CD14-positive monocyte (primary cell): ENCODE measurements around the gene WDR86. TPM values are rescaled to one million over a fixed set of nuclear protein-coding genes. Genes with fewer than 3 reads are reported as not detected.

Source experiments
- DNase-seq, 3 donors: peaks; one replicate each; pipeline ENCODE4 v3.0.0-alpha.2; 2011 to 2022
- H2AFZ ChIP-seq: 2 replicates; pipeline ENCODE4 v1.6.0; 2012; ENCODE audit warnings: mild to moderate bottlenecking, low read depth, low read length, inconsistent platforms; ENCODE audit not compliant: insufficient read depth, poor library complexity, severe bottlenecking
- H3K27ac ChIP-seq, 2 donors: 1 replicate in 1 of 2; 2 replicates in 1 of 2; pipeline ENCODE4 v1.5.1; 2012 to 2013; ENCODE audit warnings: low read length in 2 of 2, control low read depth in 1 of 2, inconsistent platforms in 1 of 2, low read depth in 1 of 2, mild to moderate bottlenecking in 1 of 2
- H3K27me3 ChIP-seq, 2 donors: one replicate each; pipeline versions ENCODE4 v1.6.0 to v1.6.1; 2011 to 2013; ENCODE audit warnings: low read length in 2 of 2; ENCODE audit not compliant: control insufficient read depth in 2 of 2, insufficient read depth in 2 of 2
- H3K36me3 ChIP-seq, 2 donors: replicated peaks in 1 of 2; 1 replicate in 1 of 2; 2 replicates in 1 of 2; pipeline versions ENCODE4 v1.5.1 to v1.6.1; 2012 to 2013; ENCODE audit warnings: low read length in 2 of 2, control low read depth in 1 of 2, inconsistent platforms in 1 of 2, mild to moderate bottlenecking in 1 of 2; ENCODE audit not compliant: insufficient read depth in 2 of 2, control insufficient read depth in 1 of 2
- H3K4me1 ChIP-seq, 2 donors: 1 replicate in 1 of 2; 2 replicates in 1 of 2; pipeline versions ENCODE4 v1.5.1 to v1.6.1; 2012 to 2013; ENCODE audit warnings: low read length in 2 of 2, control low read depth in 1 of 2, inconsistent platforms in 1 of 2, mild to moderate bottlenecking in 1 of 2, moderate library complexity in 1 of 2; ENCODE audit not compliant: insufficient read depth in 2 of 2, control insufficient read depth in 1 of 2
- H3K4me2 ChIP-seq: replicated peaks from 2 replicates; pipeline ENCODE3; 2012; ENCODE audit warnings: low read length, moderate library complexity, mild to moderate bottlenecking; ENCODE audit not compliant: poor library complexity, severe bottlenecking; ENCODE audit errors: extremely low read depth
- H3K4me3 ChIP-seq, 3 experiments: fragments of 200-600 bp in 1 of 3; sonication (generic) in 1 of 3; replicated peaks in 1 of 3; 1 replicate in 2 of 3; 2 replicates in 1 of 3; pipeline ENCODE4 v1.5.1; 2011 to 2013; ENCODE audit warnings: low read length in 3 of 3, mild to moderate bottlenecking in 3 of 3, control low read depth in 2 of 3, low read depth in 2 of 3, inconsistent platforms in 1 of 3, moderate library complexity in 1 of 3
- H3K79me2 ChIP-seq: 2 replicates; pipeline ENCODE4 v1.6.0; 2012; ENCODE audit warnings: mild to moderate bottlenecking, control low read depth, inconsistent platforms, low read length, moderate library complexity; ENCODE audit not compliant: insufficient read depth
- H3K9ac ChIP-seq: 2 replicates; pipeline ENCODE4 v1.6.0; 2017; ENCODE audit warnings: low read length, mild to moderate bottlenecking; ENCODE audit not compliant: insufficient read depth, poor library complexity, severe bottlenecking
- H3K9me3 ChIP-seq, 2 donors: replicated peaks in 1 of 2; 1 replicate in 1 of 2; 2 replicates in 1 of 2; pipeline versions ENCODE4 v1.5.1 to v1.6.1; 2012 to 2013; ENCODE audit warnings: low read length in 2 of 2, control low read depth in 1 of 2; ENCODE audit not compliant: control insufficient read depth in 1 of 2, insufficient read depth in 1 of 2
- H4K20me1 ChIP-seq: 2 replicates; pipeline ENCODE4 v1.6.0; 2012; ENCODE audit warnings: mild to moderate bottlenecking, low read length, control low read depth, moderate library complexity; ENCODE audit not compliant: insufficient read depth
- H3K27ac Mint-ChIP-seq, 7 donors: one replicate each; pipeline ENCODE4 v1.8.0; 2020; ENCODE audit warnings: mild to moderate bottlenecking in 7 of 7, mixed read lengths in 7 of 7, moderate library complexity in 6 of 7, inconsistent platforms in 2 of 7
- H3K27me3 Mint-ChIP-seq, 3 donors: one replicate each; pipeline ENCODE4 v1.8.0; 2021 to 2022; ENCODE audit warnings: low read depth in 3 of 3, mild to moderate bottlenecking in 3 of 3, mixed read lengths in 3 of 3, moderate library complexity in 3 of 3, inconsistent platforms in 1 of 3
- H3K36me3 Mint-ChIP-seq, 2 donors: one replicate each; pipeline ENCODE4 v1.8.0; 2020; ENCODE audit warnings: mixed read lengths in 2 of 2, inconsistent platforms in 1 of 2, mild to moderate bottlenecking in 1 of 2
- H3K4me1 Mint-ChIP-seq: one replicate; pipeline ENCODE4 v1.8.0; 2020; ENCODE audit warnings: mild to moderate bottlenecking, mixed read lengths
- H3K4me3 Mint-ChIP-seq, 2 donors: one replicate each; pipeline ENCODE4 v1.8.0; 2020; ENCODE audit warnings: mild to moderate bottlenecking in 2 of 2, mixed read lengths in 2 of 2, moderate library complexity in 1 of 2
- H3K9me3 Mint-ChIP-seq, 7 donors: one replicate each; pipeline ENCODE4 v1.8.0; 2020 to 2022; ENCODE audit warnings: mixed read lengths in 7 of 7, mild to moderate bottlenecking in 6 of 7, moderate library complexity in 6 of 7, inconsistent platforms in 2 of 7
- WGBS: methylation state at CpG from one replicate; pipeline ENCODE4 v1.1.5; 2013; ENCODE audit warnings: missing lambda C conversion rate; ENCODE audit not compliant: insufficient coverage; 5-methylcytosine and 5-hydroxymethylcytosine counted together
- intact Hi-C, 2 donors: fragments of 100-400 bp; cut with micrococcal nuclease; formaldehyde crosslinking; loops; one replicate each; pipeline versions ENCODE4 v1.15.0 to v1.15.1; 2023
- polyA plus RNA-seq, 3 donors: library from polyadenylated mRNA; depleted of rRNA in 1 of 3; unstranded in 2 of 3; stranded (reverse) in 1 of 3; fragments of 300-500 nt in 2 of 3; fragments of >200 nt in 1 of 3; fragmentation: Illumina TruSeq in 2 of 3; gene quantifications; 1 replicate in 2 of 3; 2 replicates in 1 of 3; pipeline ENCODE4 v1.2.3, GENCODE V29; 2012 to 2021
- TF ChIP-seq, protein P1 (sequence below): fragments of 200-600 bp; IDR thresholded peaks from one replicate; pipeline ENCODE4 v1.8.0; 2022; ENCODE audit warnings: antibody characterized with exemption, mild to moderate bottlenecking

Gene WDR86
- polyA plus RNA-seq, 3 donors: 0.11 to 0.30 (median 0.24) TPM

DNA sequence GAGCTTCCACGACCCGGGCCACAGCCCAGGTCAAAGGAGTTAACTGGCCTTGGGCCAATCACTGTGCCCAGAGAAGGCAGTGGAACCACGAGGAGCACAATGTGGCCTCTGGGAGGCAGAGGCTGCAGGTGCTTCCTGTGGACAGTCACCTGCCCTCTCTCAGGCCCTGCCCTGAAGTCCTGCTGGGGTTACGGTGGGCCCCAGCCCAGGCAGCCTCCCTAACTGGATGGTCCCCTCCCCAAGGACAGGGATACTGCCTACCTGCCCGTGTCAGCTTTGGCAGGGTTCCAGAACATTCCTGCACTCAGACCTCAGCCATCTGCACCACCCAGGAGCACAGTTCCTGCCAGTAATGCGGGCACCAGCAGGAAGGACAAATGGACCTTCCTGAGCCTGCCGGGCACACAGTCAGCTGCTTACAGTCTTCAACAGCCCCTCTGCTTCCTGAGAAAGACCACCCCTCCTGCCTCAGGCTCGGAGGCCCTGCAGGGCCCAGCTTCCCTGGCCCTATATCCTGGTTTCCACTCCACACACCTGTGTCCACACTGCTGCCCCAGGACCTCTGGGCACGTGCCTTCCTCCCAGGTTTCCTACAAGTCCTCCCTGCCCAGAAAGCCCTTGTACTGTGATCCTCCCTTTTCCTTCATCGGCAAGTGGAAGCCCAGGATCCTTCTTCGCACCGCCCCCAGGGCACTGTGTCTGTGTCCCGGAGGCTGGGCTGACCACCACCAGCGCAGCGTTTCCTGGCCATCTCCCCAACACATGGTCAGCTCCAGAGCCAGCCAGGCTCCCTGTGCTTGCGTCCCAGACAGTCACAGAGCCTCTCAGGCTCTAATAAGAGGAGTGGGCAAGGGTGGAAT is 23.3 kb downstream of the WDR86 start:
- Mint-ChIP-seq H3K4me1 (peaks cover 18% of the 10 kb centered on the region), H3K27me3 (peaks cover 42 to 58% (median 51%) of the 10 kb centered on the region in 3 donors), H3K9me3 (peaks cover 0 to 15% (median 3%) of the 10 kb centered on the region in 7 donors), H3K4me3 (no peak overlapping the region), H3K36me3 (no peaks in the 10 kb centered on the region), H3K27ac (no peak overlapping the region)
- Histone ChIP-seq H3K9ac (no peak overlapping the region), H3K4me2 (no peak overlapping the region), H3K27me3 (peaks cover 12 to 31% of the 10 kb centered on the region in 2 donors), H3K4me1 (peaks cover 18 to 22% of the 10 kb centered on the region in 2 donors), H4K20me1 (no peaks in the 10 kb centered on the region), H3K36me3 (no peaks in the 10 kb centered on the region), H3K9me3 (peaks cover 0 to 9% of the 10 kb centered on the region in 2 donors), H3K4me3 (no peak overlapping the region), H3K79me2 (no peaks in the 10 kb centered on the region), H3K27ac (no peak overlapping the region), H2AFZ (no peak overlapping the region)
- no peak for DNase-seq
- 70% methylated on average over 10 of the region's 16 CpGs for WGBS
- intact Hi-C loops: no loop called here
- TF ChIP-seq, protein P1, sequence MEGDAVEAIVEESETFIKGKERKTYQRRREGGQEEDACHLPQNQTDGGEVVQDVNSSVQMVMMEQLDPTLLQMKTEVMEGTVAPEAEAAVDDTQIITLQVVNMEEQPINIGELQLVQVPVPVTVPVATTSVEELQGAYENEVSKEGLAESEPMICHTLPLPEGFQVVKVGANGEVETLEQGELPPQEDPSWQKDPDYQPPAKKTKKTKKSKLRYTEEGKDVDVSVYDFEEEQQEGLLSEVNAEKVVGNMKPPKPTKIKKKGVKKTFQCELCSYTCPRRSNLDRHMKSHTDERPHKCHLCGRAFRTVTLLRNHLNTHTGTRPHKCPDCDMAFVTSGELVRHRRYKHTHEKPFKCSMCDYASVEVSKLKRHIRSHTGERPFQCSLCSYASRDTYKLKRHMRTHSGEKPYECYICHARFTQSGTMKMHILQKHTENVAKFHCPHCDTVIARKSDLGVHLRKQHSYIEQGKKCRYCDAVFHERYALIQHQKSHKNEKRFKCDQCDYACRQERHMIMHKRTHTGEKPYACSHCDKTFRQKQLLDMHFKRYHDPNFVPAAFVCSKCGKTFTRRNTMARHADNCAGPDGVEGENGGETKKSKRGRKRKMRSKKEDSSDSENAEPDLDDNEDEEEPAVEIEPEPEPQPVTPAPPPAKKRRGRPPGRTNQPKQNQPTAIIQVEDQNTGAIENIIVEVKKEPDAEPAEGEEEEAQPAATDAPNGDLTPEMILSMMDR: no peak

DNA sequence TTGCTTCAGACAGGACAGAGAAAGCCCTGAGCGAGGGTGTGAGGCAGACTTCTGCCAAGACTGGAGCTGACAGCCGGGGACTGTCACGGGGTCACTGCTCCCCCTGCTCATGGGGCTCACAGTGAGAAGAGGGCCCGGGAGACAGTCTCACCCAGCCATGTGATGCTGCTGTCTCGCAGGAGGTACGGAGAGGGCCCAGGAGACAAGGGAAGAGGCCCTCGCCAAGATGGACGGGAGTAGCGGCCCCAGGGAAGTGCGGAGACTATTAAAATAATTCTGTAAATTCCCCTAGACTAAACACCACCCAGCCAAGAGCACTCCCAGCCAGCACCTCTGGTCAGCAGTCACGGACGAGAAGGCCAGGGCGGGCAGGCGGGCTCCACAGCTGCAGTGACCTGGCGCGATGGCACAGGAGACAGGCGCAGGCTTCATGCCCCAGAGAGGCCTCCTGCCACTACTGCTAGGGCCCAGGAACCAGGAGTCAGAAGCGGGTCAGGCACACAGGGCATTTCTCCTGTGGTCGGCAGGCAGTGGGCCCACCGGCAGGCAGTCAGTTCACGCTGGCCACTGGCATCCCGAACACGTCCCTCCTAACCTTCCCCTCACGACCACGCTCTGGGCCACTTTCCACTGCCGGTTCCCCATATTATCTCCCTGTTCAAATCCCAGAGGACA is 24.1 kb downstream of the WDR86 start:
- 97% methylated on average over 19 of the region's 26 CpGs for WGBS
- Histone ChIP-seq H3K4me3 (no peak overlapping the region), H3K36me3 (no peaks in the 10 kb centered on the region), H3K4me1 (peaks cover 20 to 28% of the 10 kb centered on the region in 2 donors), H4K20me1 (no peaks in the 10 kb centered on the region), H3K27ac (no peak overlapping the region), H3K27me3 (peaks cover 12 to 36% of the 10 kb centered on the region in 2 donors), H3K9ac (no peak overlapping the region), H3K9me3 (peaks cover 0 to 9% of the 10 kb centered on the region in 2 donors), H2AFZ (no peak overlapping the region), H3K4me2 (no peak overlapping the region), H3K79me2 (no peaks in the 10 kb centered on the region)
- Mint-ChIP-seq H3K27ac (no peak overlapping the region), H3K36me3 (no peaks in the 10 kb centered on the region), H3K9me3 (peaks cover 0 to 15% (median 3%) of the 10 kb centered on the region in 7 donors), H3K4me3 (no peak overlapping the region), H3K4me1 (peaks cover 20% of the 10 kb centered on the region), H3K27me3 (peaks cover 44 to 58% (median 57%) of the 10 kb centered on the region in 3 donors)
- DNase-seq: no peak
- intact Hi-C loops: no loop called here
- TF ChIP-seq, protein P1: no peak
